ENCODE results near the gene IBSP.

- no peak for TF ChIP-seq CTCF (IDR thresholded peaks at IDR 0.05)
- no peak for TF ChIP-seq POLR2A (IDR thresholded peaks at IDR 0.05)
These were observed 8.0 kb downstream of the IBSP start for GRCh38 chr4:87807402-87807801.

All from vagina (tissue), 2 donors.